Suprapubic skin (tissue), 4 donors: ENCODE results near the gene KRTAP6-2.

ENCODE experiments used
- CTCF ChIP-seq, 2 donors: fragments of 200-600 bp in 1 of 2; fragments of 450-650 bp in 1 of 2; sonication (generic) in 1 of 2; IDR thresholded peaks; one replicate each; pipeline ENCODE4 v1.5.1; 2016 to 2019; ENCODE audit warnings: antibody characterized with exemption in 2 of 2, mild to moderate bottlenecking in 1 of 2, moderate library complexity in 1 of 2
- EP300 ChIP-seq: sonication (generic); formaldehyde crosslinking; IDR thresholded peaks from one replicate; pipeline ENCODE4 v1.6.1; 2017; ENCODE audit warnings: antibody characterized with exemption
- POLR2A ChIP-seq, 2 donors: fragments of 450-650 bp; IDR thresholded peaks; one replicate each; pipeline ENCODE4 v1.6.1; 2017; ENCODE audit warnings: antibody characterized with exemption in 2 of 2, mild to moderate bottlenecking in 2 of 2, moderate library complexity in 2 of 2
- POLR2AphosphoS5 ChIP-seq, 3 donors: sonication (generic); formaldehyde crosslinking; IDR thresholded peaks; one replicate each; pipeline ENCODE4 v1.6.1; 2017; ENCODE audit warnings: antibody characterized with exemption in 3 of 3

- TF ChIP-seq POLR2A (IDR thresholded peaks at IDR 0.05) (no peak), CTCF (IDR thresholded peaks at IDR 0.05) (no peak), POLR2AphosphoS5 (IDR thresholded peaks at IDR 0.05) (no peak), EP300 (no peak)
These were observed 43.9 kb upstream of the KRTAP6-2 start, which contains the start of gene KRTAP20-3 for GRCh38 chr21:30642564-30642963.
